ENCODE data around the gene ZAP70. TPM values are rescaled to one million over a fixed set of nuclear protein-coding genes. Genes with fewer than 3 reads are reported as not detected.

Gene ZAP70
- polyA plus RNA-seq, 1 donor (not counting 4 experiments of a cell fraction or from before 2014, with no cell fraction given): 1.6 TPM

GRCh38 chr2:97675430-97676113, 37.8 kb upstream of the ZAP70 start:
- H3K4me1 ChIP-seq (ENCODE audit: control insufficient read depth, extremely low read depth, insufficient read depth, low read length): no peaks in the 10 kb centered on the region
- no peaks in the 10 kb centered on the region for H3K36me3 ChIP-seq (ENCODE audit: control insufficient read depth in 2 of 2, extremely low read depth in 1 of 2, insufficient read depth in 2 of 2, low read length in 2 of 2)
- no peaks in the 10 kb centered on the region for H3K9me1 ChIP-seq (ENCODE audit: control insufficient read depth, extremely low read depth, insufficient read depth, low read length)
- no peaks in the 10 kb centered on the region for H3K79me2 ChIP-seq (ENCODE audit: control insufficient read depth, insufficient read depth, low read length)
- DNase-seq (ENCODE audit: low read depth, low spot score): no peak
- dilution Hi-C loops (cut with MboI; ENCODE audit: extremely low pct_ligation_motif_present, low sequenced_read_pairs): no loop called here
- no peak overlapping the region for H3K4me2 ChIP-seq (ENCODE audit: control insufficient read depth, extremely low read depth, insufficient read depth, low read depth, low read length)
- no peak for FAIRE-seq
- H3K27ac ChIP-seq (ENCODE audit: control insufficient read depth, insufficient read depth, low read length): no peak overlapping the region
- H3K27me3 ChIP-seq (ENCODE audit: control insufficient read depth, extremely low read depth, insufficient read depth, low read length): no peaks in the 10 kb centered on the region
- H2AFZ ChIP-seq (ENCODE audit: control insufficient read depth, low read length): no peak overlapping the region
- no peaks in the 10 kb centered on the region for H3K9me3 ChIP-seq (ENCODE audit: control insufficient read depth, low read depth, low read length)
- TF ChIP-seq CTCF (optimal IDR thresholded peaks at IDR 0.05 in 1 of 3, IDR thresholded peaks at IDR 0.05 in 1 of 3, conservative IDR thresholded peaks at IDR 0.05 in 1 of 3; ENCODE audit: extremely low read depth in 1 of 3, insufficient read depth in 2 of 3, low read length in 3 of 3) (no peak), EZH2 (IDR thresholded peaks at IDR 0.05; ENCODE audit: low read length) (no peak)
- no peak overlapping the region for H3K9ac ChIP-seq (ENCODE audit: control insufficient read depth, extremely low read depth, insufficient read depth, low read length)
- H3K4me3 ChIP-seq (ENCODE audit: control insufficient read depth in 2 of 3, extremely low read depth in 1 of 3, insufficient read depth in 2 of 3, low read depth in 1 of 3, low read length in 3 of 3): no peak overlapping the region
- no peaks in the 10 kb centered on the region for H4K20me1 ChIP-seq (ENCODE audit: control insufficient read depth, extremely low read depth, insufficient read depth, low read length)

GRCh38 chr2:97676620-97677019, 36.8 kb upstream of the ZAP70 start:
- Histone ChIP-seq H3K4me1 (ENCODE audit: control insufficient read depth, extremely low read depth, insufficient read depth, low read length) (no peaks in the 10 kb centered on the region), H3K9me3 (ENCODE audit: control insufficient read depth, low read depth, low read length) (no peaks in the 10 kb centered on the region), H3K9ac (ENCODE audit: control insufficient read depth, extremely low read depth, insufficient read depth, low read length) (no peak overlapping the region), H3K36me3 (ENCODE audit: control insufficient read depth in 2 of 2, extremely low read depth in 1 of 2, insufficient read depth in 2 of 2, low read length in 2 of 2) (no peaks in the 10 kb centered on the region), H3K4me3 (ENCODE audit: control insufficient read depth in 2 of 3, extremely low read depth in 1 of 3, insufficient read depth in 2 of 3, low read depth in 1 of 3, low read length in 3 of 3) (no peak overlapping the region), H2AFZ (ENCODE audit: control insufficient read depth, low read length) (no peak overlapping the region), H4K20me1 (ENCODE audit: control insufficient read depth, extremely low read depth, insufficient read depth, low read length) (no peaks in the 10 kb centered on the region), H3K9me1 (ENCODE audit: control insufficient read depth, extremely low read depth, insufficient read depth, low read length) (no peaks in the 10 kb centered on the region), H3K79me2 (ENCODE audit: control insufficient read depth, insufficient read depth, low read length) (no peaks in the 10 kb centered on the region), H3K27ac (ENCODE audit: control insufficient read depth, insufficient read depth, low read length) (no peak overlapping the region), H3K27me3 (ENCODE audit: control insufficient read depth, extremely low read depth, insufficient read depth, low read length) (no peaks in the 10 kb centered on the region), H3K4me2 (ENCODE audit: control insufficient read depth, extremely low read depth, insufficient read depth, low read depth, low read length) (no peak overlapping the region)
- dilution Hi-C loops (cut with MboI; ENCODE audit: extremely low pct_ligation_motif_present, low sequenced_read_pairs): no loop called here
- DNase-seq (ENCODE audit: low read depth, low spot score) (no peak), FAIRE-seq (no peak)
- TF ChIP-seq EZH2 (IDR thresholded peaks at IDR 0.05; ENCODE audit: low read length): no peak
- TF ChIP-seq CTCF (optimal IDR thresholded peaks at IDR 0.05 in 1 of 3, IDR thresholded peaks at IDR 0.05 in 1 of 3, conservative IDR thresholded peaks at IDR 0.05 in 1 of 3; ENCODE audit: extremely low read depth in 1 of 3, insufficient read depth in 2 of 3, low read length in 3 of 3): no peak

Data from keratinocyte (primary cell).